GM18951 (cell line): ENCODE data around the gene NXPE3.

ENCODE experiments used
- POLR2A ChIP-seq: IDR thresholded peaks from 4 replicates; pipeline ENCODE4 v1.6.1; 2011; ENCODE audit warnings: mild to moderate bottlenecking; ENCODE audit not compliant: insufficient read length, insufficient read depth; ENCODE audit errors: extremely low read depth
- in situ Hi-C: fragments of 300-500 bp; cut with MboI; formaldehyde crosslinking; loops from one replicate; pipeline ENCODE4 v1.12.0; 2022; ENCODE audit warnings: low sequenced_read_pairs, mixed read lengths, inconsistent platforms; ENCODE audit not compliant: unreplicated experiment

NXPE3 gene

GRCh38 chr3:101870138-101870537, 91.1 kb downstream of the NXPE3 start:
- no peak for TF ChIP-seq POLR2A
- in situ Hi-C loops: no loop called here

GRCh38 chr3:101873619-101874018, 94.6 kb downstream of the NXPE3 start:
- TF ChIP-seq POLR2A: no peak
- in situ Hi-C loops: no loop called here

DNA sequence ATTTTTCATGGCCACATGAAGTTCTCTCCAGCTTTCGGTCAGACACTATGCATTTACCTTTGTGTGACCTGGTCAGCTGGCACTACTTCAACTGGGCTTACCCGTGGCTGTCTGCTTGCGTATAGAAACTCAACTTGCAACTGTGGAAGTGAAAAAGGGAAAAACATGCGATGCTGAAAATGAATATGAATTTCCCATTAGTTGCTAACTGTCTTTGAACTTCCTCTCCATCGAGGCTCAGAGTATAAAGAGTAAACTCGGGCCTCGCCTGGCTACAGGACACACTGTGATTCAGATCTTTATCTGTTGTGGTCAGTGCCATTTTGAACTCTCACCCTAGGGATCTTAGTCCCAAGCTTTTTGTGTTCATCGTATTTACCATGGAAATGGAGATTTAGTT, 97.1 kb downstream of the NXPE3 start:
- in situ Hi-C loops: no loop called here
- TF ChIP-seq POLR2A: no peak
